ENCODE measurements around the gene RARRES2. TPM values are rescaled to one million over a fixed set of nuclear protein-coding genes. Genes with fewer than 3 reads are reported as not detected.
"Not testable (repeated sequence)": the region's sequence is repeated elsewhere in the genome, so short reads cannot be mapped to it uniquely, and the experiment has no call there.

RARRES2 gene
- 10 to 100 TPM in 11 of 12 donors, not detected in 1; 36.6 to 55.1 (median 47.5) TPM for polyA plus RNA-seq (ENCODE audit: insufficient read length in 12 of 12)
- long read RNA-seq, donor 1, transcript RARRES2-202 (5 exons, 1,618 nt), result minor isoform, 18 of 79 reads
- long read RNA-seq, donor 1, transcript RARRES2-201 (6 exons, 740 nt), result major isoform, 56 of 79 reads
- long read RNA-seq, donor 1, partial matches to known transcripts, result 0 of 79 reads
- long read RNA-seq, donor 1, other reads (novel, unspliced or antisense), result 0 of 79 reads
- long read RNA-seq, donor 2, transcript RARRES2-201 (6 exons, 740 nt), result major isoform, 33 of 45 reads
- long read RNA-seq, donor 2, transcript RARRES2-202 (5 exons, 1,618 nt), result minor isoform, 11 of 45 reads
- long read RNA-seq, donor 2, partial matches to known transcripts, result 0 of 45 reads
- long read RNA-seq, donor 2, other reads (novel, unspliced or antisense), result 0 of 45 reads
- long read RNA-seq, donor 3, transcript RARRES2-201 (6 exons, 740 nt), result major isoform, 14 of 15 reads
- long read RNA-seq, donor 3, partial matches to known transcripts, result 0 of 15 reads
- long read RNA-seq, donor 3, other reads (novel, unspliced or antisense), result 0 of 15 reads
- long read RNA-seq, donor 4, transcript RARRES2-201 (6 exons, 740 nt), result major isoform, 13 of 15 reads
- long read RNA-seq, donor 4, partial matches to known transcripts, result 0 of 15 reads
- long read RNA-seq, donor 4, other reads (novel, unspliced or antisense), result 0 of 15 reads
- long read RNA-seq, donor 5, transcript RARRES2-202 (5 exons, 1,618 nt), result minor isoform, 5 of 78 reads
- long read RNA-seq, donor 5, transcript RARRES2-201 (6 exons, 740 nt), result major isoform, 67 of 78 reads
- long read RNA-seq, donor 5, partial matches to known transcripts, result 5 of 78 reads
- long read RNA-seq, donor 5, other reads (novel, unspliced or antisense), result 0 of 78 reads
- long read RNA-seq, donor 6, transcript RARRES2-201 (6 exons, 740 nt), result major isoform, 27 of 30 reads
- long read RNA-seq, donor 6, partial matches to known transcripts, result 0 of 30 reads
- long read RNA-seq, donor 6, other reads (novel, unspliced or antisense), result 0 of 30 reads
- long read RNA-seq, donor 7, transcript RARRES2-202 (5 exons, 1,618 nt), result minor isoform, 5 of 24 reads
- long read RNA-seq, donor 7, transcript RARRES2-201 (6 exons, 740 nt), result major isoform, 18 of 24 reads
- long read RNA-seq, donor 7, partial matches to known transcripts, result 0 of 24 reads
- long read RNA-seq, donor 7, other reads (novel, unspliced or antisense), result 0 of 24 reads
- long read RNA-seq, donor 8, transcript RARRES2-201 (6 exons, 740 nt), result major isoform, 33 of 37 reads
- long read RNA-seq, donor 8, partial matches to known transcripts, result 0 of 37 reads
- long read RNA-seq, donor 8, other reads (novel, unspliced or antisense), result 0 of 37 reads
- long read RNA-seq, donor 9, transcript RARRES2-201 (6 exons, 740 nt), result major isoform, 27 of 31 reads
- long read RNA-seq, donor 9, partial matches to known transcripts, result 0 of 31 reads
- long read RNA-seq, donor 9, other reads (novel, unspliced or antisense), result 0 of 31 reads
- long read RNA-seq, donor 10, transcript RARRES2-201 (6 exons, 740 nt), result major isoform, 31 of 35 reads
- long read RNA-seq, donor 10, partial matches to known transcripts, result 0 of 35 reads
- long read RNA-seq, donor 10, other reads (novel, unspliced or antisense), result 0 of 35 reads
- long read RNA-seq, donor 11, transcript RARRES2-201 (6 exons, 740 nt), result major isoform, 41 of 54 reads
- long read RNA-seq, donor 11, partial matches to known transcripts, result 8 of 54 reads
- long read RNA-seq, donor 11, other reads (novel, unspliced or antisense), result 0 of 54 reads

GRCh38 chr7:150341263-150342120 lies at the start of gene RARRES2:
RARRES2 (minus strand) TSS chr7:150341629; CDS start chr7:150340609, 1,020 bp downstream.
- DNase-seq, result peak; percentile 56

- no peak for DNase-seq
Observed at GRCh38 chr7:150390205-150390604, 48.8 kb upstream of the RARRES2 start.

- DNase-seq, result no peak
Observed at GRCh38 chr7:150389532-150389816, 48.0 kb upstream of the RARRES2 start.

GRCh38 chr7:150388709-150389531 lies 47.5 kb upstream of the RARRES2 start:
- peak; percentile 46 for DNase-seq

GRCh38 chr7:150388306-150388705 lies 46.9 kb upstream of the RARRES2 start:
- DNase-seq, result no peak

GRCh38 chr7:150385884-150386283 lies 44.5 kb upstream of the RARRES2 start:
- DNase-seq, result not testable (repeated sequence)

- DNase-seq, result no peak
Observed at GRCh38 chr7:150385302-150385723, 43.9 kb upstream of the RARRES2 start.

GRCh38 chr7:150384406-150385301 lies 43.2 kb upstream of the RARRES2 start:
- DNase-seq, result no peak

- peak; percentile 48 for DNase-seq
Observed at GRCh38 chr7:150383710-150384397, 42.4 kb upstream of the RARRES2 start.

GRCh38 chr7:150382844-150383225 lies 41.4 kb upstream of the RARRES2 start:
- no peak for DNase-seq

GRCh38 chr7:150382123-150382843 lies 40.9 kb upstream of the RARRES2 start:
- no peak for DNase-seq

- DNase-seq, result no peak
Observed at GRCh38 chr7:150381785-150382122, 40.3 kb upstream of the RARRES2 start.

- DNase-seq, result no peak
Observed at GRCh38 chr7:150381096-150381495, 39.7 kb upstream of the RARRES2 start.

GRCh38 chr7:150380463-150380862 lies 39.0 kb upstream of the RARRES2 start:
- no peak for DNase-seq

GRCh38 chr7:150379441-150380379 lies 38.3 kb upstream of the RARRES2 start:
- DNase-seq, result no peak
